CD4-positive, alpha-beta T cell (primary cell): ENCODE data around the gene LCK. TPM values are rescaled to one million over a fixed set of nuclear protein-coding genes. Genes with fewer than 3 reads are reported as not detected.

Experiments used
- ATAC-seq: fragments of 200-7000 bp; cut with Tn5 transposase; one replicate; pipeline ENCODE4 v1.10.0; 2022; ENCODE audit warnings: mild to moderate bottlenecking; ENCODE audit not compliant: poor library complexity
- CTCF ChIA-PET: fragments of 350-600 bp; sonication (Branson Sonifier 250); formaldehyde crosslinking; loops from one replicate; lab custom pipeline; 2021; ENCODE audit warnings: antibody characterized with exemption, inconsistent platforms; lab: Charles Lee
- POLR2A ChIA-PET: fragments of 350-600 bp; sonication (Branson Sonifier 250); formaldehyde crosslinking; loops from one replicate; lab custom pipeline; 2021; ENCODE audit warnings: antibody characterized with exemption, inconsistent platforms; lab: Charles Lee
- DNase-seq, 14 experiments: peaks; one replicate each; pipeline ENCODE4 v3.0.0-alpha.2; 2013 to 2020; ENCODE audit warnings: mixed read lengths in 2 of 14
- H3K27ac ChIP-seq, 2 donors: one replicate each; pipeline versions ENCODE4 v1.5.1 to v1.7.0; 2013; ENCODE audit warnings: low read length in 2 of 2, low read depth in 1 of 2, mild to moderate bottlenecking in 1 of 2
- H3K27me3 ChIP-seq, 2 experiments: 1 replicate in 1 of 2; 2 replicates in 1 of 2; pipeline versions ENCODE4 v1.6.1 to v1.7.0; 2013; ENCODE audit warnings: low read length in 2 of 2, control low read depth in 1 of 2, mild to moderate bottlenecking in 1 of 2, moderate library complexity in 1 of 2; ENCODE audit not compliant: insufficient read depth in 2 of 2, control insufficient read depth in 1 of 2
- H3K36me3 ChIP-seq: one replicate; pipeline ENCODE4 v1.6.1; 2013; ENCODE audit warnings: low read length, control low read depth; ENCODE audit not compliant: insufficient read depth
- H3K4me1 ChIP-seq: one replicate; pipeline ENCODE4 v1.6.1; 2013; ENCODE audit warnings: low read length, control low read depth; ENCODE audit not compliant: insufficient read depth
- H3K4me3 ChIP-seq: one replicate; pipeline ENCODE4 v1.5.1; 2013; ENCODE audit warnings: mild to moderate bottlenecking, low read length, moderate library complexity
- H3K9me3 ChIP-seq, 2 experiments: 1 replicate in 1 of 2; 2 replicates in 1 of 2; pipeline versions ENCODE4 v1.6.1 to v1.7.0; 2013; ENCODE audit warnings: low read length in 2 of 2, mild to moderate bottlenecking in 2 of 2, control low read depth in 1 of 2, moderate library complexity in 1 of 2; ENCODE audit not compliant: control insufficient read depth in 1 of 2, insufficient read depth in 1 of 2
- H3K27ac Mint-ChIP-seq: one replicate; pipeline ENCODE4 v1.8.0; 2020; ENCODE audit warnings: mixed read lengths
- H3K27me3 Mint-ChIP-seq: one replicate; pipeline ENCODE4 v1.8.0; 2021; ENCODE audit warnings: mixed read lengths
- H3K36me3 Mint-ChIP-seq: one replicate; pipeline ENCODE4 v1.8.0; 2021; ENCODE audit warnings: low read depth, mixed read lengths
- H3K4me1 Mint-ChIP-seq: one replicate; pipeline ENCODE4 v1.8.0; 2021; ENCODE audit warnings: low read depth, mixed read lengths
- H3K4me3 Mint-ChIP-seq: one replicate; pipeline ENCODE4 v1.8.0; 2020; ENCODE audit warnings: mild to moderate bottlenecking, mixed read lengths
- H3K9me3 Mint-ChIP-seq: one replicate; pipeline ENCODE4 v1.8.0; 2020; ENCODE audit warnings: mixed read lengths
- intact Hi-C, 2 experiments: fragments of 100-400 bp; cut with DNase I in 1 of 2; cut with micrococcal nuclease in 1 of 2; formaldehyde crosslinking; loops; one replicate each; pipeline versions ENCODE4 v1.15.1 to v1.9.0; 2023 to 2025; cut with DNase I, micrococcal nuclease
- total RNA-seq, 174 experiments: library from RNA in 2 of 174; stranded (reverse) in 2 of 174; gene quantifications; one replicate each; pipeline ENCODE4 v1.2.3 and lab custom pipeline; 2021 to 2026
- TF ChIP-seq, protein P1 (sequence below): fragments of 200-600 bp; IDR thresholded peaks from one replicate; pipeline ENCODE4 v1.8.0; 2022; ENCODE audit warnings: antibody characterized with exemption, mild to moderate bottlenecking

The LCK gene
- total RNA-seq, 2 experiments from 2014 or later = 187 to 188 TPM

DNA sequence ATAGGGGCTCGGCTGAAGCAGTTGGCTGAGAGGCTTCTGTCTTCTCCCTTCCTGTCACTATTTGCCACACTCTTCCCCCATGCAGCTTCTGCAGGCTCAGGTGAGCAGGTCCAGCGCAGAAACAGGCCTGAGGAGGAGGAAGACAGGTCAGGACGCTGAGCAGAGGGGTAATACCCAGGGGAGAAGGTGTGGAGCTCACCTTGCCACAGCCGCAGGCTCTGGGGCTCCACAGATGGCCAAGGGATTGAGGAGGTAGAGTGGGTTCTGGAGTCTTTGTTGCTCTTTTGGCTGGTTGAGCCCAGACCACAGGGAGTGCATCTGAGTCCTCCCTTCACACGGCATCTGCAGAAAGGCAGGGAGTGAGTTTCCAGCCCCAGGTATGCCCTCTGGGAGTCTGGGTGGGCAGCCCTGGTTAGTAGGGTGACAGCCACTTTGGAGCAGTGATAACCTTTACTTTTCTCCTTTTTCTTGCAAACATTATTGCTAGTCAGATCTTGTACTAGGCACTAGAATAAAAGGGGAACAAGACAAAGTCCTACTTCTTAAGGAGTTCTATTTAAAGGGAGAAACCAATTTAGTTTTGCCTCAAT lies 19.1 kb upstream of the LCK start:
- Mint-ChIP-seq H3K4me3 (no peak overlapping the region), H3K4me1 (peaks cover 7% of the 10 kb centered on the region), H3K9me3 (no peaks in the 10 kb centered on the region), H3K27ac (no peak overlapping the region), H3K27me3 (no peaks in the 10 kb centered on the region), H3K36me3 (peaks cover 32% of the 10 kb centered on the region)
- Histone ChIP-seq H3K9me3 (no peaks in the 10 kb centered on the region), H3K4me1 (no peaks in the 10 kb centered on the region), H3K4me3 (no peak overlapping the region), H3K36me3 (peaks cover 52% of the 10 kb centered on the region), H3K27me3 (no peaks in the 10 kb centered on the region), H3K27ac (no peak overlapping the region)
- no peak for ATAC-seq
- intact Hi-C loops = no loop called here
- no peak for DNase-seq
- CTCF ChIA-PET = no interaction called here
- TF ChIP-seq, protein P1, sequence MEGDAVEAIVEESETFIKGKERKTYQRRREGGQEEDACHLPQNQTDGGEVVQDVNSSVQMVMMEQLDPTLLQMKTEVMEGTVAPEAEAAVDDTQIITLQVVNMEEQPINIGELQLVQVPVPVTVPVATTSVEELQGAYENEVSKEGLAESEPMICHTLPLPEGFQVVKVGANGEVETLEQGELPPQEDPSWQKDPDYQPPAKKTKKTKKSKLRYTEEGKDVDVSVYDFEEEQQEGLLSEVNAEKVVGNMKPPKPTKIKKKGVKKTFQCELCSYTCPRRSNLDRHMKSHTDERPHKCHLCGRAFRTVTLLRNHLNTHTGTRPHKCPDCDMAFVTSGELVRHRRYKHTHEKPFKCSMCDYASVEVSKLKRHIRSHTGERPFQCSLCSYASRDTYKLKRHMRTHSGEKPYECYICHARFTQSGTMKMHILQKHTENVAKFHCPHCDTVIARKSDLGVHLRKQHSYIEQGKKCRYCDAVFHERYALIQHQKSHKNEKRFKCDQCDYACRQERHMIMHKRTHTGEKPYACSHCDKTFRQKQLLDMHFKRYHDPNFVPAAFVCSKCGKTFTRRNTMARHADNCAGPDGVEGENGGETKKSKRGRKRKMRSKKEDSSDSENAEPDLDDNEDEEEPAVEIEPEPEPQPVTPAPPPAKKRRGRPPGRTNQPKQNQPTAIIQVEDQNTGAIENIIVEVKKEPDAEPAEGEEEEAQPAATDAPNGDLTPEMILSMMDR = no peak
- POLR2A ChIA-PET = interaction anchor here (1.9 kb wide), 1 partner anchor 9 kb away, joined by 8 read pairs; no protein-coding TSS in a partner anchor

DNA sequence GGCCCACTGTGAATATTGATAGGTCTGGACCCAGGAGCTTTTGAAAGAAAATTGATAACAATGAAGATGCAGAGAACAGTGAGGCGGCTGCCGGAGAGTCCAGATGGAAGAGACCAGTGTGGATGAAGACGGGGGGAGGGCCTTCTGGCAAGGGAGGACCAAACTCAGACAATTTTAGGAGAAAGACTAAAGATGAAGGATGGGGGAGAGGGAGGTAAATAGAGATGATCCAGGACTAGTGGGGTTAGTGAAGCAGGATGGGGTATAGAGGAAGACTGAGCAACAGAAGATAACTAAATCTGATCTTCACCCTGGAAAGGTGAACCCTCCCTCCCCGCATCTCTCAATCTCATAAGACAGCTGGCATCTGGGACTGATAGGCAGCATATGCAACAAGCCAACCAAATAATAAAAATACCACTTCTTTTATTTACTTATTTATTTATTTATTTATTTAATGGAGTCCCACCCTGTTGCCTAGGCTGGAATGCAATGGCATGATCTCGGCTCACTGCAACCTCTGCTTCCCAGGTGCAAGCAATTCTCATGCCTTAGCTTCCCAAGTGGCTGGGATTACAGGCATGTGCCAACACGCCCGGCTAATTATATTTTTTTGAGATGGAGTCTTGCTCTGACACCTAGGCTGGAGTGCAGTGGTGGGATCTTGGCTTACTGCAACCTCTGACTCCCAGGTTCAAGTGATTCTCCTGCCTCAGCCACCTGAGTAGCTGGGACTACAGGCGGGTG lies 18.3 kb upstream of the LCK start:
- POLR2A ChIA-PET = interaction anchor here (0.6 to 1.9 kb wide), 2 partner anchors 8 to 82 kb away, joined by 3 to 8 read pairs; no protein-coding TSS in a partner anchor
- Mint-ChIP-seq H3K27ac (no peak overlapping the region), H3K27me3 (no peaks in the 10 kb centered on the region), H3K4me3 (no peak overlapping the region), H3K4me1 (peaks cover 3% of the 10 kb centered on the region), H3K9me3 (no peaks in the 10 kb centered on the region), H3K36me3 (peaks cover 26% of the 10 kb centered on the region)
- CTCF ChIA-PET = no interaction called here
- Histone ChIP-seq H3K36me3 (peaks cover 45% of the 10 kb centered on the region), H3K4me3 (no peak overlapping the region), H3K27me3 (no peaks in the 10 kb centered on the region), H3K9me3 (no peaks in the 10 kb centered on the region), H3K27ac (no peak overlapping the region), H3K4me1 (no peaks in the 10 kb centered on the region)
- DNase-seq (no peak), ATAC-seq (no peak)
- intact Hi-C loops = no loop called here
- TF ChIP-seq, protein P1 = no peak

DNA sequence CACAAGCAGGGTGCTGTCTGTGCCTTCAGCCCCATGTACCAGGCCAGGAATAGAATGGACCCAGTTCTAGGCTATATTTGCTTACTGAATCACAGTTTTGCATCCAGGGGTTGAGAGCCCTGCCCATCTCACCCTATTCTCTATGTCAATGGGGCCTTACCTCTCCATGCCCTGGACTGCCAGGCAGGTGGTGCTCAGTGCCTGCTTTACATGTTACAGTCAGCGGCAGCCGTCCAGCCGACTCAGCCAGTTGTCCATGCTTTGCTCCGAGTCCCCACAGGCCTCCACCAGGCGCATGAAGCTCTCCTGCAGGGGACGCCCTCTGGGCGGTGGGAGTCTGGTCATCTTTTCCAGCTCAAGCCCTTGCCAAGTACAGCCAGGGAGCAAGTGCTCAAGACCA lies 16.3 kb upstream of the LCK start:
- no peaks in the 10 kb centered on the region for H3K9me3 Mint-ChIP-seq
- H3K27me3 Mint-ChIP-seq = no peaks in the 10 kb centered on the region
- no peaks in the 10 kb centered on the region for H3K27me3 ChIP-seq
- no peak for ATAC-seq
- peaks cover 11% of the 10 kb centered on the region for H3K36me3 Mint-ChIP-seq
- H3K27ac ChIP-seq = no peak overlapping the region
- no peak overlapping the region for H3K4me3 ChIP-seq
- H3K4me1 Mint-ChIP-seq = peaks cover 4% of the 10 kb centered on the region
- H3K4me1 ChIP-seq = peaks cover 3% of the 10 kb centered on the region
- ChIA-PET POLR2A (no interaction called here), CTCF (no interaction called here)
- H3K9me3 ChIP-seq = no peaks in the 10 kb centered on the region
- no peak overlapping the region for H3K27ac Mint-ChIP-seq
- TF ChIP-seq, protein P1 = no peak
- no peak overlapping the region for H3K4me3 Mint-ChIP-seq
- H3K36me3 ChIP-seq = peaks cover 27% of the 10 kb centered on the region
- intact Hi-C loops = loop anchor here in 1 of 2 experiments (5.0 kb wide), 1 partner anchor 178 kb away; no protein-coding TSS in a partner anchor
- no peak for DNase-seq
